Measurements from ENCODE around the gene FBXO11. TPM values are rescaled to one million over a fixed set of nuclear protein-coding genes. Genes with fewer than 3 reads are reported as not detected.

FBXO11 gene
- polyA plus RNA-seq, 1 of the 3 experiments (the other 2 are of a cell fraction): 26.6 TPM

DNA sequence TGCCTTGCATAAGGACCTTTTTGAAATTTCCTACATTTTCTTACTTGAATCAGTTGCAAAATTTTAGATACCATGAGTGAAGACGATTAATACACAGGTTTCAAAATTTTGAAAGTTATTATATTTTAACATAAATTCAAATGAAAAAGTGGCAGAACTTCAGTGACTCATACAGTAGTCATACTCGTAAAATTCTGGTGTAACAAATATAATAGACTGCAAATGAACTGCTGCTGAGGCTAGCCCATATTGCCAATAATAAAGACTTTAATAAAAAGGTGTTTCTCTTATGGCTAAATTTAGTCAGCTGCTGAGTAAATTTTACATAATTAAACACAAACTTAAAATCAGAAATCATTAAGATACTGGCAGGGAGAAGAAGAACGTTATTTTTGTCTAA is 86.5 kb downstream of the FBXO11 start (continued):
- TF ChIP-seq, protein P1, sequence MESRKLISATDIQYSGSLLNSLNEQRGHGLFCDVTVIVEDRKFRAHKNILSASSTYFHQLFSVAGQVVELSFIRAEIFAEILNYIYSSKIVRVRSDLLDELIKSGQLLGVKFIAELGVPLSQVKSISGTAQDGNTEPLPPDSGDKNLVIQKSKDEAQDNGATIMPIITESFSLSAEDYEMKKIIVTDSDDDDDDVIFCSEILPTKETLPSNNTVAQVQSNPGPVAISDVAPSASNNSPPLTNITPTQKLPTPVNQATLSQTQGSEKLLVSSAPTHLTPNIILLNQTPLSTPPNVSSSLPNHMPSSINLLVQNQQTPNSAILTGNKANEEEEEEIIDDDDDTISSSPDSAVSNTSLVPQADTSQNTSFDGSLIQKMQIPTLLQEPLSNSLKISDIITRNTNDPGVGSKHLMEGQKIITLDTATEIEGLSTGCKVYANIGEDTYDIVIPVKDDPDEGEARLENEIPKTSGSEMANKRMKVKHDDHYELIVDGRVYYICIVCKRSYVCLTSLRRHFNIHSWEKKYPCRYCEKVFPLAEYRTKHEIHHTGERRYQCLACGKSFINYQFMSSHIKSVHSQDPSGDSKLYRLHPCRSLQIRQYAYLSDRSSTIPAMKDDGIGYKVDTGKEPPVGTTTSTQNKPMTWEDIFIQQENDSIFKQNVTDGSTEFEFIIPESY (IDR thresholded peaks at IDR 0.05; ENCODE audit: borderline replicate concordance, low read depth): no peak
- no peak for TF ChIP-seq GABPA (IDR thresholded peaks at IDR 0.05; ENCODE audit: low read depth)

DNA sequence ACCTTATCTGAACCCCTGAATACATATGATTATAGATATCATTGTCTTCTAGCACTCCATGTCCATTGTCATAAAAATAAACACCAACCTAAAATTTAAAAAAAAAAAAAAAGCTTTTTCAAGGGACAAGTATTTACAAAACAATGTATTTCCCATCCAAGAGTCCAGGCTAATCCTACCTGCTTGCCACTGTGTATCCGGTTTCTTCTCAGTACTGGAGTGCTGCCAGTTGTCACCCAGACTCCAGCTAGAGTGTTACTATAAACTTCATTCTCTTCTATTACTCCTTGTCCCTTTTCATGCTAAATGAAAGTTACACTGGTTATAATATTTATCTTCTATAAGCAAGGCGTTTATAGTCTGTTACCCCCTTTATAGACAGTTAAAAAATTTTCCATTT is 87.5 kb downstream of the FBXO11 start:
- no peak for DNase-seq
- no peaks in the 10 kb centered on the region for H3K4me1 ChIP-seq (ENCODE audit: control insufficient read depth in 1 of 2, insufficient read depth in 2 of 2, low read depth in 1 of 2, low read length in 1 of 2)
- H3K4me2 ChIP-seq: no peak overlapping the region
- H2AFZ ChIP-seq (ENCODE audit: low read depth): no peak overlapping the region
- peaks cover 8% of the 10 kb centered on the region for H3F3A ChIP-seq (replicated peaks; ENCODE audit: insufficient read depth)
- no peaks in the 10 kb centered on the region for H3K27me3 ChIP-seq (ENCODE audit: insufficient read depth)
- no peak overlapping the region for H3K4me3 ChIP-seq (ENCODE audit: low read depth in 2 of 2, low read length in 1 of 2)
- peaks cover 73 to 87% of the 10 kb centered on the region in 2 experiments for H3K36me3 ChIP-seq (replicated peaks in 1 of 2; ENCODE audit: control insufficient read depth in 1 of 2, insufficient read depth in 2 of 2, low read length in 1 of 2)
- no peak overlapping the region for H3K9ac ChIP-seq
- no peaks in the 10 kb centered on the region for H3K9me3 ChIP-seq
- no peaks in the 10 kb centered on the region for H3K9me2 ChIP-seq
- 94% methylated on average over 2 of the region's 2 CpGs for WGBS (ENCODE audit: low lambda C conversion rate)
- POLR2A ChIA-PET: interaction anchor here (0.6 kb wide), 1 partner anchor 23 kb away, joined by 3 read pairs; no protein-coding TSS in a partner anchor
- H3K79me2 ChIP-seq (ENCODE audit: insufficient read depth): no peaks in the 10 kb centered on the region; the same call in 1 of the 2 replicates
- CTCF ChIA-PET: interaction anchor here (0.7 to 1.3 kb wide), 3 partner anchors 8 to 288 kb away, joined by 3 to 4 read pairs (median 3); no protein-coding TSS in a partner anchor
- no peak overlapping the region for H3K27ac ChIP-seq (ENCODE audit: low read depth in 2 of 2, low read length in 1 of 2)
- TF ChIP-seq MXI1 (IDR thresholded peaks at IDR 0.05; ENCODE audit: low read depth, low read length): no peak
- TF ChIP-seq, protein P2, sequence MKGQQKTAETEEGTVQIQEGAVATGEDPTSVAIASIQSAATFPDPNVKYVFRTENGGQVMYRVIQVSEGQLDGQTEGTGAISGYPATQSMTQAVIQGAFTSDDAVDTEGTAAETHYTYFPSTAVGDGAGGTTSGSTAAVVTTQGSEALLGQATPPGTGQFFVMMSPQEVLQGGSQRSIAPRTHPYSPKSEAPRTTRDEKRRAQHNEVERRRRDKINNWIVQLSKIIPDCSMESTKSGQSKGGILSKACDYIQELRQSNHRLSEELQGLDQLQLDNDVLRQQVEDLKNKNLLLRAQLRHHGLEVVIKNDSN (IDR thresholded peaks at IDR 0.05; ENCODE audit: borderline replicate concordance, low read depth): no peak
- TF ChIP-seq GATA2 (CRISPR knock-in tag; IDR thresholded peaks at IDR 0.05): no peak
- TF ChIP-seq, protein P3, sequence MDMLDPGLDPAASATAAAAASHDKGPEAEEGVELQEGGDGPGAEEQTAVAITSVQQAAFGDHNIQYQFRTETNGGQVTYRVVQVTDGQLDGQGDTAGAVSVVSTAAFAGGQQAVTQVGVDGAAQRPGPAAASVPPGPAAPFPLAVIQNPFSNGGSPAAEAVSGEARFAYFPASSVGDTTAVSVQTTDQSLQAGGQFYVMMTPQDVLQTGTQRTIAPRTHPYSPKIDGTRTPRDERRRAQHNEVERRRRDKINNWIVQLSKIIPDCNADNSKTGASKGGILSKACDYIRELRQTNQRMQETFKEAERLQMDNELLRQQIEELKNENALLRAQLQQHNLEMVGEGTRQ (IDR thresholded peaks at IDR 0.05; ENCODE audit: borderline replicate concordance, low read depth, low read length): no peak
- no peak for TF ChIP-seq GABPA (IDR thresholded peaks at IDR 0.05; ENCODE audit: low read depth)
- TF ChIP-seq, protein P4, sequence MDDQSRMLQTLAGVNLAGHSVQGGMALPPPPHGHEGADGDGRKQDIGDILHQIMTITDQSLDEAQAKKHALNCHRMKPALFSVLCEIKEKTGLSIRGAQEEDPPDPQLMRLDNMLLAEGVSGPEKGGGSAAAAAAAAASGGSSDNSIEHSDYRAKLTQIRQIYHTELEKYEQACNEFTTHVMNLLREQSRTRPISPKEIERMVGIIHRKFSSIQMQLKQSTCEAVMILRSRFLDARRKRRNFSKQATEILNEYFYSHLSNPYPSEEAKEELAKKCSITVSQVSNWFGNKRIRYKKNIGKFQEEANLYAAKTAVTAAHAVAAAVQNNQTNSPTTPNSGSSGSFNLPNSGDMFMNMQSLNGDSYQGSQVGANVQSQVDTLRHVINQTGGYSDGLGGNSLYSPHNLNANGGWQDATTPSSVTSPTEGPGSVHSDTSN (IDR thresholded peaks at IDR 0.05): no peak
- no peak for TF ChIP-seq RFX5 (IDR thresholded peaks at IDR 0.05; ENCODE audit: low read length)
- TF ChIP-seq EP300 (IDR thresholded peaks at IDR 0.05; ENCODE audit: borderline replicate concordance in 1 of 2, low read depth in 1 of 2, low read length in 1 of 2): no peak
- no peak for TF ChIP-seq MEF2A (IDR thresholded peaks at IDR 0.05; ENCODE audit: borderline replicate concordance, low read depth)
- TF ChIP-seq TEAD4 (IDR thresholded peaks at IDR 0.05; ENCODE audit: borderline replicate concordance, insufficient read depth): no peak
- TF ChIP-seq, protein P5, sequence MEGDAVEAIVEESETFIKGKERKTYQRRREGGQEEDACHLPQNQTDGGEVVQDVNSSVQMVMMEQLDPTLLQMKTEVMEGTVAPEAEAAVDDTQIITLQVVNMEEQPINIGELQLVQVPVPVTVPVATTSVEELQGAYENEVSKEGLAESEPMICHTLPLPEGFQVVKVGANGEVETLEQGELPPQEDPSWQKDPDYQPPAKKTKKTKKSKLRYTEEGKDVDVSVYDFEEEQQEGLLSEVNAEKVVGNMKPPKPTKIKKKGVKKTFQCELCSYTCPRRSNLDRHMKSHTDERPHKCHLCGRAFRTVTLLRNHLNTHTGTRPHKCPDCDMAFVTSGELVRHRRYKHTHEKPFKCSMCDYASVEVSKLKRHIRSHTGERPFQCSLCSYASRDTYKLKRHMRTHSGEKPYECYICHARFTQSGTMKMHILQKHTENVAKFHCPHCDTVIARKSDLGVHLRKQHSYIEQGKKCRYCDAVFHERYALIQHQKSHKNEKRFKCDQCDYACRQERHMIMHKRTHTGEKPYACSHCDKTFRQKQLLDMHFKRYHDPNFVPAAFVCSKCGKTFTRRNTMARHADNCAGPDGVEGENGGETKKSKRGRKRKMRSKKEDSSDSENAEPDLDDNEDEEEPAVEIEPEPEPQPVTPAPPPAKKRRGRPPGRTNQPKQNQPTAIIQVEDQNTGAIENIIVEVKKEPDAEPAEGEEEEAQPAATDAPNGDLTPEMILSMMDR (IDR thresholded peaks at IDR 0.05): no peak
- no peaks in the 10 kb centered on the region for H4K20me1 ChIP-seq (ENCODE audit: insufficient read depth)

Data from SK-N-SH (cell line).